ENCODE data around the gene LIN28B. TPM values are rescaled to one million over a fixed set of nuclear protein-coding genes. Genes with fewer than 3 reads are reported as not detected.

LIN28B gene
- total and polyA plus RNA-seq, 7 donors = not detected

GRCh38 chr6:105112577-105112976, 155.7 kb downstream of the LIN28B start:
- intact Hi-C loops (cut with DNase I) = no loop called here
- peaks cover 0 to 81% (median 18%) of the 10 kb centered on the region in 4 donors for H3K36me3 ChIP-seq
- 92 to 96% methylated on average over 1 of the region's 1 CpG for WGBS, 2 donors

DNA sequence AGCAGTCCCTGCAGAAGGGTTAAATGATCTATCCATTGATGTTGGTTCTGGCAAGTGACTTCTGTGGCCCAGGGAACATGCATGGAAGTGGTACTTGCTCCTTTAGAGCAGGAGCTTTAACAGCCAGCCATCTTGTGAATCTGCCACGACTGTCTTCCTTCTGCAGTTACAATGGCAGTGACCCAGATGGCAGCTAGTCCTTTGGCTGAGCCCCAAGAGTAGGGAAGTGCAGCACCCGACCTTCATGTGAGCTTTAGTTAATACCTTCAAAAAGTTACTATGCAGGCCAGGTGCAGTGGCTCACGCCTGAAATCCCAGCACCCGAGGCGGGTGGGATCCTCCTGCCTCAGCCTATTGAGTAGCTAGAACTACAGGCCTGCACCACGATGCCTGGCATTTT, 156.5 kb downstream of the LIN28B start:
- Histone ChIP-seq H3K27me3 (no peaks in the 10 kb centered on the region), H3K4me1 (peaks cover 0 to 11% (median 0%) of the 10 kb centered on the region in 4 donors), H3K4me3 (no peak overlapping the region), H3K9me3 (no peaks in the 10 kb centered on the region), H3K36me3 (peaks cover 0 to 81% (median 17%) of the 10 kb centered on the region in 4 donors), H3K27ac (no peak overlapping the region)
- no peak for DNase-seq
- intact Hi-C loops (cut with DNase I) = no loop called here
- TF ChIP-seq EP300 (IDR thresholded peaks at IDR 0.05) = no peak
- TF ChIP-seq POLR2AphosphoS5 (IDR thresholded peaks at IDR 0.05) = no peak
- TF ChIP-seq POLR2A (IDR thresholded peaks at IDR 0.05) = no peak
- no peak for TF ChIP-seq CTCF (IDR thresholded peaks at IDR 0.05)
- 19 to 68% methylated on average over 6 of the region's 6 CpGs for WGBS, 2 donors

More at GRCh38 chr6:105112577-105112976, 155.7 kb downstream of the LIN28B start:
- H3K27me3 ChIP-seq = no peaks in the 10 kb centered on the region
- no peak for TF ChIP-seq POLR2AphosphoS5 (IDR thresholded peaks at IDR 0.05)
- no peak for TF ChIP-seq CTCF (IDR thresholded peaks at IDR 0.05)
- no peak for TF ChIP-seq POLR2A (IDR thresholded peaks at IDR 0.05)
- no peak for TF ChIP-seq EP300 (IDR thresholded peaks at IDR 0.05)
- no peak overlapping the region for H3K27ac ChIP-seq
- no peaks in the 10 kb centered on the region for H3K9me3 ChIP-seq
- DNase-seq = no peak
- peaks cover 0 to 11% (median 0%) of the 10 kb centered on the region in 4 donors for H3K4me1 ChIP-seq
- H3K4me3 ChIP-seq = no peak overlapping the region

- Histone ChIP-seq H3K9me3 (no peaks in the 10 kb centered on the region), H3K27me3 (no peaks in the 10 kb centered on the region), H3K36me3 (peaks cover 0 to 67% (median 17%) of the 10 kb centered on the region in 4 donors), H3K4me1 (peaks cover 0 to 11% (median 0%) of the 10 kb centered on the region in 4 donors), H3K4me3 (no peak overlapping the region), H3K27ac (no peak overlapping the region)
- WGBS, 2 donors = 65 to 81% methylated on average over 5 of the region's 5 CpGs
- DNase-seq = no peak
- intact Hi-C loops (cut with DNase I) = no loop called here
- no peak for TF ChIP-seq POLR2A (IDR thresholded peaks at IDR 0.05)
- no peak for TF ChIP-seq CTCF (IDR thresholded peaks at IDR 0.05)
- no peak for TF ChIP-seq POLR2AphosphoS5 (IDR thresholded peaks at IDR 0.05)
- TF ChIP-seq EP300 (IDR thresholded peaks at IDR 0.05) = no peak
These were observed 159.2 kb downstream of the LIN28B start for GRCh38 chr6:105116150-105116549.

- H3K27ac ChIP-seq = no peak overlapping the region
- peaks cover 0 to 14% (median 4%) of the 10 kb centered on the region in 4 donors for H3K4me1 ChIP-seq
- H3K27me3 ChIP-seq = no peaks in the 10 kb centered on the region
- H3K9me3 ChIP-seq = no peaks in the 10 kb centered on the region
- no peak overlapping the region for H3K4me3 ChIP-seq
- H3K36me3 ChIP-seq = peaks cover 0 to 63% (median 22%) of the 10 kb centered on the region in 4 donors
- WGBS, 2 donors = 71 to 81% methylated on average over 5 of the region's 5 CpGs
- DNase-seq = no peak
- intact Hi-C loops (cut with DNase I) = no loop called here
- TF ChIP-seq POLR2A (IDR thresholded peaks at IDR 0.05) (no peak), CTCF (IDR thresholded peaks at IDR 0.05) (no peak), POLR2AphosphoS5 (IDR thresholded peaks at IDR 0.05) (no peak), EP300 (IDR thresholded peaks at IDR 0.05) (no peak)
These were observed 163.7 kb downstream of the LIN28B start for GRCh38 chr6:105120570-105120969.

DNA sequence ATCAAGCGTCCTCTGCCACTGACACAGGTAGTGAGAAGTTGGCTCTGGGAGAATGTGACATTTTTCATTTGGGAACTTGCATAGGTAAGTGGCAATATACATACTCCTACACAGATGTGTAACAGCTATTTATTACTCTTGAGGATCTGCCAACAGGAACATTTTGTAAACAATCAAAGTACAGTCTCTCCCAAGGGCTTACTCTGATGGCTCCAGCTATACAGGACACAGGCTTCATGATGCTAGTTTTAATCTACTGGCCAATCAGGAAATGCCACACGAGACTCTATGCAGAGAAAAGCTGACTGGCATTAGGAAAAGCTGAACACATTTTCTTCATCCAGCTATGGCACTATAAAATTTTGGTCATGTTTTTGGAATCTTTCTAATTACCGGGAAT, 165.1 kb downstream of the LIN28B start:
- Histone ChIP-seq H3K27ac (no peak overlapping the region), H3K4me1 (peaks cover 0 to 14% (median 4%) of the 10 kb centered on the region in 4 donors), H3K27me3 (no peaks in the 10 kb centered on the region), H3K9me3 (no peaks in the 10 kb centered on the region), H3K36me3 (peaks cover 0 to 62% (median 20%) of the 10 kb centered on the region in 4 donors), H3K4me3 (no peak overlapping the region)
- 24 to 64% methylated on average over 3 of the region's 3 CpGs for WGBS, 2 donors
- TF ChIP-seq POLR2AphosphoS5 (IDR thresholded peaks at IDR 0.05) = no peak
- TF ChIP-seq EP300 (IDR thresholded peaks at IDR 0.05) = no peak
- no peak for TF ChIP-seq CTCF (IDR thresholded peaks at IDR 0.05)
- TF ChIP-seq POLR2A (IDR thresholded peaks at IDR 0.05) = no peak
- intact Hi-C loops (cut with DNase I) = no loop called here
- DNase-seq = no peak
